Keratinocyte (primary cell): ENCODE data around the gene SLC35D3. TPM values are rescaled to one million over a fixed set of nuclear protein-coding genes. Genes with fewer than 3 reads are reported as not detected.
"Not testable (repeated sequence)": the region's sequence is repeated elsewhere in the genome, so short reads cannot be mapped to it uniquely, and the experiment has no call there.

Experiments
- DNase-seq: peaks from one replicate; pipeline ENCODE4 v3.0.0-alpha.2; 2011; ENCODE audit warnings: low read depth, missing footprints, low spot score
- FAIRE-seq: peaks from 2 replicates; lab custom pipeline; 2011; peaks lifted over from hg19 to GRCh38; lab: Jason Lieb, UNC
- H2AFZ ChIP-seq: 2 replicates; pipeline ENCODE4 v1.6.0; 2012; ENCODE audit warnings: low read length, control low read depth, inconsistent platforms; ENCODE audit not compliant: control insufficient read depth
- H3K27ac ChIP-seq: 2 replicates; pipeline ENCODE4 v1.5.1; 2011; ENCODE audit warnings: low read length; ENCODE audit not compliant: control insufficient read depth, insufficient read depth
- H3K27me3 ChIP-seq: 3 replicates; pipeline ENCODE4 v1.6.0; 2011; ENCODE audit warnings: low read length; ENCODE audit not compliant: control insufficient read depth, insufficient read depth; ENCODE audit errors: extremely low read depth
- H3K36me3 ChIP-seq, 2 experiments: 2 replicates in 1 of 2; 3 replicates in 1 of 2; pipeline ENCODE4 v1.5.1; 2011; ENCODE audit warnings: low read length in 2 of 2, mild to moderate bottlenecking in 1 of 2; ENCODE audit not compliant: control insufficient read depth in 2 of 2, insufficient read depth in 2 of 2; ENCODE audit errors: extremely low read depth in 1 of 2
- H3K4me1 ChIP-seq: 3 replicates; pipeline ENCODE4 v1.5.1; 2011; ENCODE audit warnings: low read length; ENCODE audit not compliant: control insufficient read depth, insufficient read depth; ENCODE audit errors: extremely low read depth
- H3K4me2 ChIP-seq: 3 replicates; pipeline ENCODE4 v1.6.0; 2011; ENCODE audit warnings: low read depth, low read length; ENCODE audit not compliant: control insufficient read depth, insufficient read depth; ENCODE audit errors: extremely low read depth
- H3K4me3 ChIP-seq, 3 experiments: fragments of 200-600 bp in 1 of 3; sonication (generic) in 1 of 3; 2 replicates in 2 of 3; 3 replicates in 1 of 3; pipeline ENCODE4 v1.5.1; 2011 to 2016; ENCODE audit warnings: low read length in 3 of 3, mild to moderate bottlenecking in 3 of 3, control low read depth in 2 of 3, inconsistent platforms in 1 of 3, low read depth in 1 of 3, mixed read lengths in 1 of 3, mixed run types in 1 of 3, moderate library complexity in 1 of 3; ENCODE audit not compliant: control insufficient read depth in 2 of 3, insufficient read depth in 2 of 3; ENCODE audit errors: extremely low read depth in 1 of 3
- H3K79me2 ChIP-seq: 2 replicates; pipeline ENCODE4 v1.6.0; 2012; ENCODE audit warnings: low read length; ENCODE audit not compliant: control insufficient read depth, insufficient read depth
- H3K9ac ChIP-seq: 3 replicates; pipeline ENCODE4 v1.6.0; 2011; ENCODE audit warnings: low read length; ENCODE audit not compliant: control insufficient read depth, insufficient read depth; ENCODE audit errors: extremely low read depth
- H3K9me1 ChIP-seq: 3 replicates; pipeline ENCODE4 v1.6.0; 2011; ENCODE audit warnings: low read length; ENCODE audit not compliant: control insufficient read depth, insufficient read depth; ENCODE audit errors: extremely low read depth
- H3K9me3 ChIP-seq: 2 replicates; pipeline ENCODE4 v1.5.1; 2012; ENCODE audit warnings: low read depth, low read length; ENCODE audit not compliant: control insufficient read depth
- H4K20me1 ChIP-seq: 3 replicates; pipeline ENCODE4 v1.6.0; 2011; ENCODE audit warnings: low read length; ENCODE audit not compliant: control insufficient read depth, insufficient read depth; ENCODE audit errors: extremely low read depth
- CTCF ChIP-seq, 3 experiments: IDR thresholded peaks in 1 of 3; conservative IDR thresholded peaks in 1 of 3; optimal IDR thresholded peaks in 1 of 3; 2 replicates in 2 of 3; 3 replicates in 1 of 3; pipeline versions ENCODE3 to v1.5.1; 2011; ENCODE audit warnings: low read length in 3 of 3, mild to moderate bottlenecking in 3 of 3, moderate library complexity in 2 of 3, control low read depth in 1 of 3, inconsistent platforms in 1 of 3; ENCODE audit not compliant: insufficient read depth in 2 of 3; ENCODE audit errors: extremely low read depth in 1 of 3
- EZH2 ChIP-seq: IDR thresholded peaks from one replicate; pipeline ENCODE4 v1.6.1; 2012; ENCODE audit warnings: inconsistent platforms, mild to moderate bottlenecking, low read length, moderate library complexity
- dilution Hi-C: fragments of 300-500 bp; cut with MboI; formaldehyde crosslinking; loops from one replicate; pipeline ENCODE4 v1.7.0; 2020; ENCODE audit warnings: low sequenced_read_pairs; ENCODE audit not compliant: extremely low pct_ligation_motif_present
- polyA plus RNA-seq, 5 experiments: library from polyadenylated mRNA; depleted of rRNA in 3 of 5; stranded (reverse) in 3 of 5; stranded (forward) in 1 of 5; unstranded in 1 of 5; fragments of >200 nt; gene quantifications; 1 replicate in 1 of 5; 2 replicates in 3 of 5; 3 replicates in 1 of 5; pipeline versions ENCODE4 v1.2.1 to v1.2.3, GENCODE V29; 2011 to 2012; ENCODE audit warnings: missing spikeins in 2 of 5, low read depth in 1 of 5, low replicate concordance in 1 of 5

The SLC35D3 gene
- polyA plus RNA-seq, 1 donor (not counting 4 experiments of a cell fraction or from before 2014, with no cell fraction given): not detected

DNA sequence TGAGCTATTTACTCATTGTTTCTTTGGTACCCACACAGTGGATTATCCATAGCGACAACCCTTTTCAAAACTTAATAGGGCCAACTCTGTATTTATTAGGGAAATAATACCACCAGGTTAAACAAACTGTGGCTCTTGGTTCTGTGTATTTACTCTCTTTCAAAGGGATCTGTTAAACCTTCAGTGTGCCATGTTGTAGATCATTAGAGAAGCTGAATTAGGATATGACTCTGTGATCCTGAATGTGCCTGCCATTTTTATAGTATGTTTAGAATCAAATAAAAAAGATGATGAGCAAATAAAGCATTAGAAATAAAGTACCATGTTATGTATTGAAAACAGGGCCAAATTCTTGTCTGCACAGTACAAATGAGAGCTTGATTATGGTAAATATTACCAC lies 25.0 kb upstream of the SLC35D3 start:
- Histone ChIP-seq H3K27ac (no peak overlapping the region), H3K4me2 (no peak overlapping the region), H4K20me1 (no peaks in the 10 kb centered on the region), H3K9me3 (no peaks in the 10 kb centered on the region), H3K4me1 (no peaks in the 10 kb centered on the region), H2AFZ (no peak overlapping the region), H3K4me3 (no peak overlapping the region), H3K9ac (no peak overlapping the region), H3K27me3 (no peaks in the 10 kb centered on the region), H3K9me1 (no peaks in the 10 kb centered on the region), H3K79me2 (no peaks in the 10 kb centered on the region), H3K36me3 (peaks cover 4 to 5% of the 10 kb centered on the region in 2 experiments)
- DNase-seq (no peak), FAIRE-seq (no peak)
- dilution Hi-C loops: no loop called here
- no peak for TF ChIP-seq EZH2
- TF ChIP-seq CTCF (optimal IDR thresholded peaks at IDR 0.05 in 1 of 3, IDR thresholded peaks at IDR 0.05 in 1 of 3, conservative IDR thresholded peaks at IDR 0.05 in 1 of 3; ENCODE audit: extremely low read depth in 1 of 3, insufficient read depth in 2 of 3, low read length in 3 of 3): no peak

GRCh38 chr6:136901212-136901784 lies 20.8 kb upstream of the SLC35D3 start:
- H3K4me3 ChIP-seq: no peak overlapping the region
- H3K4me1 ChIP-seq: no peaks in the 10 kb centered on the region
- dilution Hi-C loops: no loop called here
- no peaks in the 10 kb centered on the region for H3K9me1 ChIP-seq
- FAIRE-seq (no peak), DNase-seq (no peak)
- no peak overlapping the region for H2AFZ ChIP-seq
- no peak for TF ChIP-seq CTCF (optimal IDR thresholded peaks at IDR 0.05 in 1 of 3, IDR thresholded peaks at IDR 0.05 in 1 of 3, conservative IDR thresholded peaks at IDR 0.05 in 1 of 3; ENCODE audit: extremely low read depth in 1 of 3, insufficient read depth in 2 of 3, low read length in 3 of 3)
- no peak for TF ChIP-seq EZH2
- H3K27me3 ChIP-seq: no peaks in the 10 kb centered on the region
- H3K27ac ChIP-seq: no peak overlapping the region
- H3K36me3 ChIP-seq: peaks cover 6 to 7% of the 10 kb centered on the region in 2 experiments
- no peak overlapping the region for H3K9ac ChIP-seq
- no peaks in the 10 kb centered on the region for H4K20me1 ChIP-seq
- no peaks in the 10 kb centered on the region for H3K9me3 ChIP-seq
- no peaks in the 10 kb centered on the region for H3K79me2 ChIP-seq
- H3K4me2 ChIP-seq: no peak overlapping the region

GRCh38 chr6:136904477-136904876 lies 17.6 kb upstream of the SLC35D3 start:
- H3K79me2 ChIP-seq, DNase-seq, H3K9me3 ChIP-seq, H3K9ac ChIP-seq, H2AFZ ChIP-seq, dilution Hi-C loops, H3K4me3 ChIP-seq, H3K4me1 ChIP-seq, H3K4me2 ChIP-seq, H3K9me1 ChIP-seq, FAIRE-seq, H3K27me3 ChIP-seq, H3K27ac ChIP-seq, H3K36me3 ChIP-seq, H4K20me1 ChIP-seq: not testable (repeated sequence)
